H1 (cell line): ENCODE results near the gene CACNA1D. TPM values are rescaled to one million over a fixed set of nuclear protein-coding genes. Genes with fewer than 3 reads are reported as not detected.

Experiments
- CTCF ChIA-PET: fragments of 300-600 bp; sonication (Branson Sonifier 250); formaldehyde crosslinking; loops from one replicate; lab custom pipeline; 2021; ENCODE audit not compliant: partially characterized antibody; lab: Charles Lee
- POLR2A ChIA-PET: fragments of 300-600 bp; sonication (Branson Sonifier 250); formaldehyde crosslinking; loops from one replicate; lab custom pipeline; 2021; ENCODE audit warnings: inconsistent platforms; ENCODE audit not compliant: partially characterized antibody; lab: Charles Lee
- DNase-seq, 2 experiments: peaks; one replicate each; pipeline versions ENCODE4 v3.0.0 to v3.0.0-alpha.2; 2010 to 2022; ENCODE audit warnings: low spot score in 2 of 2, low read depth in 1 of 2, mixed read lengths in 1 of 2
- FAIRE-seq: peaks from 2 replicates; lab custom pipeline; 2011; peaks lifted over from hg19 to GRCh38; lab: Jason Lieb, UNC
- H2AFZ ChIP-seq: 2 replicates; pipeline ENCODE4 v1.8.1; 2012; ENCODE audit warnings: low read length, inconsistent platforms
- H2AK5ac ChIP-seq: 2 replicates; pipeline ENCODE4 v1.6.1; 2013; ENCODE audit warnings: low read depth, low read length
- H2BK120ac ChIP-seq: replicated peaks from 2 replicates; pipeline ENCODE3; 2013; ENCODE audit warnings: low read depth, low read length, inconsistent platforms
- H2BK12ac ChIP-seq: 2 replicates; pipeline ENCODE4 v1.6.1; 2013; ENCODE audit warnings: low read depth, low read length
- H2BK15ac ChIP-seq: 2 replicates; pipeline ENCODE4 v1.6.1; 2013; ENCODE audit warnings: low read length
- H2BK20ac ChIP-seq: 2 replicates; pipeline ENCODE4 v1.6.1; 2013; ENCODE audit warnings: low read length
- H2BK5ac ChIP-seq: 2 replicates; pipeline ENCODE4 v1.6.1; 2013; ENCODE audit warnings: low read depth, low read length
- H3K14ac ChIP-seq: 2 replicates; pipeline ENCODE4 v1.6.1; 2013; ENCODE audit warnings: inconsistent platforms; ENCODE audit not compliant: insufficient read length
- H3K18ac ChIP-seq: 2 replicates; pipeline ENCODE4 v1.6.1; 2013; ENCODE audit warnings: low read length; ENCODE audit errors: extremely low read depth
- H3K23ac ChIP-seq: 2 replicates; pipeline ENCODE4 v1.6.1; 2013; ENCODE audit warnings: inconsistent platforms; ENCODE audit not compliant: insufficient read length
- H3K23me2 ChIP-seq: 2 replicates; pipeline ENCODE4 v1.6.1; 2013; ENCODE audit warnings: low read depth, low read length
- H3K27ac ChIP-seq: 2 replicates; pipeline ENCODE4 v1.6.1; 2011; ENCODE audit warnings: low read depth, low read length, inconsistent platforms
- H3K27me3 ChIP-seq, 4 experiments: replicated peaks in 1 of 4; 1 replicate in 1 of 4; 2 replicates in 3 of 4; pipeline versions ENCODE4 v1.6.1 to v1.8.1; 2011 to 2013; ENCODE audit warnings: low read length in 3 of 4, mild to moderate bottlenecking in 3 of 4, inconsistent platforms in 2 of 4, mixed read lengths in 2 of 4, moderate library complexity in 1 of 4; ENCODE audit not compliant: control insufficient read depth in 3 of 4, insufficient read depth in 3 of 4; ENCODE audit errors: extremely low read depth in 1 of 4
- H3K36me3 ChIP-seq, 4 experiments: 2 replicates each; pipeline versions ENCODE4 v1.6.1 to v1.8.1; 2011 to 2013; ENCODE audit warnings: mild to moderate bottlenecking in 4 of 4, low read length in 3 of 4, moderate library complexity in 2 of 4, control low read depth in 1 of 4, inconsistent platforms in 1 of 4; ENCODE audit not compliant: insufficient read depth in 4 of 4, control insufficient read depth in 2 of 4
- H3K4ac ChIP-seq: replicated peaks from 2 replicates; pipeline ENCODE3; 2013; ENCODE audit warnings: low read length, low read depth, mixed read lengths, inconsistent platforms; ENCODE audit not compliant: insufficient read length
- H3K4me1 ChIP-seq, 4 experiments: replicated peaks in 1 of 4; 1 replicate in 1 of 4; 2 replicates in 3 of 4; pipeline versions ENCODE4 v1.6.1 to v1.8.1; 2011 to 2013; ENCODE audit warnings: low read length in 3 of 4, inconsistent platforms in 2 of 4, mixed read lengths in 1 of 4; ENCODE audit not compliant: insufficient read depth in 4 of 4, control insufficient read depth in 3 of 4
- H3K4me2 ChIP-seq, 2 experiments: 2 replicates each; pipeline versions ENCODE4 v1.6.1 to v1.8.1; 2011 to 2013; ENCODE audit warnings: low read depth in 2 of 2, low read length in 2 of 2, control low read depth in 1 of 2, inconsistent platforms in 1 of 2, mild to moderate bottlenecking in 1 of 2; ENCODE audit not compliant: insufficient read depth in 1 of 2
- H3K4me3 ChIP-seq, 4 experiments: fragments of 200-600, 300-600 bp in 1 of 4; sonication (generic), shearing (Covaris generic), sonication (Bioruptor Twin) in 1 of 4; 2 replicates each; pipeline versions ENCODE4 v1.5.1 to v1.8.1; 2011 to 2016; ENCODE audit warnings: low read length in 4 of 4, low read depth in 3 of 4, control low read depth in 2 of 4, inconsistent platforms in 2 of 4, mild to moderate bottlenecking in 2 of 4, mixed read lengths in 1 of 4, moderate library complexity in 1 of 4; ENCODE audit not compliant: insufficient read depth in 2 of 4; ENCODE audit errors: extremely low read depth in 1 of 4
- H3K56ac ChIP-seq: replicated peaks from 2 replicates; pipeline ENCODE3; 2013; ENCODE audit warnings: low read depth, mild to moderate bottlenecking, mixed read lengths, low read length, inconsistent platforms; ENCODE audit not compliant: insufficient read length
- H3K79me1 ChIP-seq: 2 replicates; pipeline ENCODE4 v1.6.1; 2013; ENCODE audit warnings: low read depth, low read length, control low read depth
- H3K79me2 ChIP-seq, 2 experiments: 2 replicates each; pipeline versions ENCODE4 v1.6.1 to v1.8.1; 2012 to 2013; ENCODE audit warnings: low read length in 2 of 2, mild to moderate bottlenecking in 2 of 2, inconsistent platforms in 1 of 2; ENCODE audit not compliant: insufficient read depth in 2 of 2, control insufficient read depth in 1 of 2
- H3K9ac ChIP-seq, 4 experiments: replicated peaks in 1 of 4; 1 replicate in 1 of 4; 2 replicates in 3 of 4; pipeline versions ENCODE4 v1.6.1 to v1.8.1; 2011 to 2013; ENCODE audit warnings: low read depth in 3 of 4, low read length in 3 of 4, control low read depth in 2 of 4, mild to moderate bottlenecking in 2 of 4, moderate library complexity in 2 of 4, inconsistent platforms in 1 of 4; ENCODE audit errors: extremely low read depth in 1 of 4
- H3K9me3 ChIP-seq, 2 experiments: 2 replicates each; pipeline versions ENCODE4 v1.6.1 to v1.8.1; 2012 to 2013; ENCODE audit warnings: mild to moderate bottlenecking in 2 of 2, moderate library complexity in 2 of 2, control low read depth in 1 of 2, inconsistent platforms in 1 of 2, low read depth in 1 of 2, low read length in 1 of 2, mixed read lengths in 1 of 2; ENCODE audit not compliant: insufficient read depth in 2 of 2
- H4K20me1 ChIP-seq, 2 experiments: replicated peaks in 1 of 2; 2 replicates each; pipeline versions ENCODE3 to v1.8.1; 2011 to 2013; ENCODE audit warnings: inconsistent platforms in 2 of 2, low read length in 2 of 2, mild to moderate bottlenecking in 1 of 2; ENCODE audit not compliant: insufficient read depth in 2 of 2, control insufficient read depth in 1 of 2
- H4K5ac ChIP-seq: 2 replicates; pipeline ENCODE4 v1.6.1; 2013; ENCODE audit warnings: low read length, low read depth, mixed read lengths, inconsistent platforms; ENCODE audit not compliant: insufficient read length
- H4K8ac ChIP-seq: 2 replicates; pipeline ENCODE4 v1.8.0; 2013; ENCODE audit warnings: mild to moderate bottlenecking, moderate library complexity, low read length, inconsistent platforms; ENCODE audit not compliant: insufficient read depth; ENCODE audit errors: extremely low read depth
- H4K91ac ChIP-seq: replicated peaks from 2 replicates; pipeline ENCODE3; 2013; ENCODE audit warnings: low read length, mixed read lengths, inconsistent platforms; ENCODE audit not compliant: insufficient read length
- BRCA1 ChIP-seq: IDR thresholded peaks from 2 replicates; pipeline ENCODE4 v1.6.1; 2012; ENCODE audit warnings: low read depth, low read length, improper control_type of control experiment
- POLR2AphosphoS5 ChIP-seq: IDR thresholded peaks from 2 replicates; pipeline ENCODE4 v1.6.1; 2011; ENCODE audit warnings: low read depth, low read length
- RXRA ChIP-seq: IDR thresholded peaks from 2 replicates; pipeline ENCODE4 v1.6.1; 2011; ENCODE audit warnings: low read depth, mild to moderate bottlenecking, low read length, moderate library complexity; ENCODE audit not compliant: insufficient read depth
- SAP30 ChIP-seq: fragments of 300-600 bp; sonication (generic); IDR thresholded peaks from 2 replicates; pipeline ENCODE4 v1.7.1; 2012; ENCODE audit warnings: low read length, moderate library complexity, mild to moderate bottlenecking, inconsistent platforms; ENCODE audit not compliant: insufficient read depth, insufficient replicate concordance
- WGBS, 2 experiments: shearing (Covaris generic) in 1 of 2; methylation state at CpG; one replicate each; pipeline versions ENCODE4 v1.1.6 to v1.1.7; 2013 to 2015; ENCODE audit warnings: low lambda C conversion rate in 2 of 2, mixed read lengths in 2 of 2, inconsistent platforms in 1 of 2, low coverage in 1 of 2, missing lambda C conversion rate in 1 of 2; ENCODE audit not compliant: insufficient replicate concordance in 2 of 2, insufficient coverage in 1 of 2, insufficient read length in 1 of 2; ENCODE audit errors: extremely low coverage in 1 of 2, missing lambda C conversion rate in 1 of 2; 5-methylcytosine and 5-hydroxymethylcytosine counted together
- polyA plus RNA-seq, 7 experiments: library from polyadenylated mRNA; depleted of rRNA in 3 of 7; stranded (reverse) in 5 of 7; unstranded in 2 of 7; fragments of >200 nt in 5 of 7; fragments of 200-250 nt in 2 of 7; gene quantifications; 1 replicate in 5 of 7; 2 replicates in 1 of 7; 4 replicates in 1 of 7; pipeline versions ENCODE4 v1.2.1 to v1.2.3, GENCODE V29; 2011 to 2013; ENCODE audit warnings: missing spikeins in 2 of 7, mixed read lengths in 2 of 7
- total RNA-seq: library from RNA; stranded (reverse); fragmentation: NEBNext Ultra II Directional; extraction: Animal tissue kit (Norgen Biotek cat#: 25700); gene quantifications from 2 replicates; pipeline ENCODE4 v1.2.1, GENCODE V29; 2021

Gene CACNA1D
- total and polyA plus RNA-seq, 2 of the 8 experiments (the other 6 are each of a cell fraction or from before 2014, with no cell fraction given): 2.0 to 2.9 TPM

DNA sequence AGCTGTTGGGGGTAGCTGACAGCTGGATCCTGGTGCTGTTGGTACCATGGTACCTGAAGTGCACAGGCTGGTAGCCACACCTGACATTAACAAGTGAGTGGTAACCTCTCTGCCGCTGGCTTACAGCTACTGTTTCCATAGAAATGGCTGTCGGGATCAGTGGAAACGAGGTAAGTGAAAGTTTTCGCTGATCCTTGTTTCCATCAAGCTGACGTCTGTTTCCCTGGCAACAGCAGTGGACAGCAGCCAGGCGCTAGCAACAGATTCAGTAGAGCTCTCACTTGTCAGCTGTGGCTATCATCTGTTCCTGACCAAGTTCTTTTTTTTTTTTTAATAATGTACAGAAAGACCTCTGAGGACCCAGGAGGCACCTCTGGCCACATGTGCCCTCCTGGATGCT lies 185.6 kb downstream of the CACNA1D start:
- H3K9ac ChIP-seq: no peak overlapping the region
- WGBS, 2 experiments: 73% methylated on average over 6 of the region's 6 CpGs; no CpG with 5 or more reads in 1 of the 2 experiments
- H3K4me1 ChIP-seq: no peaks in the 10 kb centered on the region
- H2BK15ac ChIP-seq: no peak overlapping the region
- ChIA-PET CTCF (interaction anchor here (0.6 to 6.2 kb wide), 11 partner anchors 8 to 306 kb away, joined by 3 to 43 read pairs (median 5); no protein-coding TSS in a partner anchor), POLR2A (no interaction called here)
- FAIRE-seq (no peak), DNase-seq (no peak)
- no peak overlapping the region for H3K56ac ChIP-seq
- H3K23me2 ChIP-seq: no peaks in the 10 kb centered on the region
- no peaks in the 10 kb centered on the region for H4K20me1 ChIP-seq
- no peak overlapping the region for H2BK20ac ChIP-seq
- H4K91ac ChIP-seq: no peak overlapping the region
- no peak overlapping the region for H4K8ac ChIP-seq
- H3K79me1 ChIP-seq: no peaks in the 10 kb centered on the region
- H3K23ac ChIP-seq: no peak overlapping the region
- H4K5ac ChIP-seq: no peak overlapping the region
- no peak overlapping the region for H3K18ac ChIP-seq
- no peaks in the 10 kb centered on the region for H3K79me2 ChIP-seq
- H3K36me3 ChIP-seq: no peaks in the 10 kb centered on the region
- H2AFZ ChIP-seq: no peak overlapping the region
- H2BK5ac ChIP-seq: no peak overlapping the region
- H2BK12ac ChIP-seq: no peak overlapping the region
- no peak overlapping the region for H3K4me3 ChIP-seq
- H3K27ac ChIP-seq: no peak overlapping the region
- no peak overlapping the region for H3K4ac ChIP-seq
- no peaks in the 10 kb centered on the region for H3K27me3 ChIP-seq
- no peak overlapping the region for H2BK120ac ChIP-seq
- H3K4me2 ChIP-seq: no peak overlapping the region
- no peak for TF ChIP-seq RXRA
- TF ChIP-seq BRCA1: no peak
- no peak for TF ChIP-seq POLR2AphosphoS5
- TF ChIP-seq SAP30: no peak
- H3K9me3 ChIP-seq: no peaks in the 10 kb centered on the region
- H3K14ac ChIP-seq: no peak overlapping the region
- H2AK5ac ChIP-seq: no peak overlapping the region
